HEK293 (cell line): ENCODE results near the gene SKI.

Experiments used
- CTCF ChIA-PET: fragments of 350-600 bp; formaldehyde crosslinking; extraction: SDS; loops from one replicate; lab custom pipeline; 2021; ENCODE audit warnings: antibody characterized with exemption; lab: Yijun Ruan, JAX
- POLR2A ChIA-PET: fragments of 300-600 bp; formaldehyde crosslinking; extraction: SDS; loops from one replicate; lab custom pipeline; 2020; ENCODE audit warnings: antibody characterized with exemption, inconsistent platforms; lab: Yijun Ruan, JAX
- H3K27ac ChIP-seq: fragments of 200-500 bp; sonication (Bioruptor generic); 2 replicates; pipeline ENCODE4 v1.5.1; 2014; ENCODE audit warnings: low read depth, low read length, control low read depth, inconsistent platforms; ENCODE audit errors: extremely low read depth
- H3K36me3 ChIP-seq, 2 experiments: fragments of 200-500 bp in 1 of 2; sonication (Bioruptor generic) in 1 of 2; 1 replicate in 1 of 2; 2 replicates in 1 of 2; pipeline ENCODE4 v1.5.1; 2014 to 2017; ENCODE audit warnings: inconsistent platforms in 2 of 2, low read length in 2 of 2; ENCODE audit not compliant: control insufficient read depth in 2 of 2, insufficient read depth in 1 of 2
- H3K4me1 ChIP-seq: fragments of 200-500 bp; sonication (Bioruptor generic); 2 replicates; pipeline ENCODE4 v1.5.1; 2014; ENCODE audit warnings: mild to moderate bottlenecking, low read length, inconsistent platforms; ENCODE audit not compliant: control insufficient read depth, insufficient read depth
- H3K4me3 ChIP-seq: 2 replicates; pipeline ENCODE4 v1.5.1; 2011; ENCODE audit warnings: low read depth, mild to moderate bottlenecking, control low read depth, low read length, moderate library complexity
- H3K9me3 ChIP-seq: fragments of 200-500 bp; sonication (Bioruptor generic); 2 replicates; pipeline ENCODE4 v1.5.1; 2014; ENCODE audit warnings: low read depth, low read length, inconsistent platforms; ENCODE audit not compliant: control insufficient read depth, insufficient read depth
- BCL11B ChIP-seq: fragments of 450-650 bp; formaldehyde crosslinking; IDR thresholded peaks from 2 replicates; pipeline ENCODE4 v1.5.1; 2016; ENCODE audit warnings: low read depth, missing biosample characterization, missing genetic modification characterization
- GLIS1 ChIP-seq: fragments of 450-650 bp; formaldehyde crosslinking; IDR thresholded peaks from 2 replicates; pipeline ENCODE4 v1.5.1; 2016; ENCODE audit warnings: missing biosample characterization, missing genetic modification characterization
- INSM2 ChIP-seq: fragments of 450-650 bp; formaldehyde crosslinking; IDR thresholded peaks from 2 replicates; pipeline ENCODE4 v1.5.1; 2016; ENCODE audit warnings: missing biosample characterization, missing genetic modification characterization
- ZFHX2 ChIP-seq: fragments of 450-650 bp; formaldehyde crosslinking; conservative IDR thresholded peaks from 2 replicates; pipeline ENCODE4 v1.5.1; 2016; ENCODE audit warnings: missing biosample characterization, missing genetic modification characterization
- ZIC2 ChIP-seq: fragments of 450-650 bp; formaldehyde crosslinking; IDR thresholded peaks from 2 replicates; pipeline ENCODE4 v1.5.1; 2016; ENCODE audit warnings: missing biosample characterization, missing genetic modification characterization
- ZNF121 ChIP-seq: fragments of 450-650 bp; formaldehyde crosslinking; IDR thresholded peaks from 2 replicates; pipeline ENCODE4 v1.5.1; 2016; ENCODE audit warnings: missing biosample characterization, missing genetic modification characterization
- ZNF292 ChIP-seq: fragments of 450-650 bp; formaldehyde crosslinking; IDR thresholded peaks from 2 replicates; pipeline ENCODE4 v1.5.1; 2016; ENCODE audit warnings: low read depth, missing biosample characterization, missing genetic modification characterization, borderline replicate concordance
- ZNF37A ChIP-seq: fragments of 450-650 bp; IDR thresholded peaks from 2 replicates; pipeline ENCODE4 v1.5.1; 2018; ENCODE audit warnings: missing biosample characterization, missing genetic modification characterization
- ZNF423 ChIP-seq: fragments of 450-650 bp; formaldehyde crosslinking; IDR thresholded peaks from 2 replicates; pipeline ENCODE4 v1.5.1; 2016; ENCODE audit warnings: missing biosample characterization, missing genetic modification characterization
- ZNF610 ChIP-seq: fragments of 450-650 bp; formaldehyde crosslinking; IDR thresholded peaks from 2 replicates; pipeline ENCODE4 v1.5.1; 2016; ENCODE audit warnings: missing biosample characterization, missing genetic modification characterization, borderline replicate concordance
- ZNF777 ChIP-seq: fragments of 450-650 bp; formaldehyde crosslinking; IDR thresholded peaks from 2 replicates; pipeline ENCODE4 v1.5.1; 2017; ENCODE audit warnings: missing biosample characterization, missing genetic modification characterization, borderline replicate concordance
- ZNF843 ChIP-seq: fragments of 450-650 bp; formaldehyde crosslinking; IDR thresholded peaks from 2 replicates; pipeline ENCODE4 v1.5.1; 2016; ENCODE audit warnings: missing biosample characterization, missing genetic modification characterization
- ZSCAN18 ChIP-seq: fragments of 450-650 bp; formaldehyde crosslinking; IDR thresholded peaks from 2 replicates; pipeline ENCODE4 v1.5.1; 2016; ENCODE audit warnings: missing biosample characterization, missing genetic modification characterization
- TF ChIP-seq, protein P1 (sequence below): fragments of 450-650 bp; formaldehyde crosslinking; conservative IDR thresholded peaks from 2 replicates; pipeline ENCODE4 v1.5.1; 2016; ENCODE audit warnings: low read depth, missing biosample characterization, missing genetic modification characterization

SKI gene

GRCh38 chr1:2215909-2216766 lies 12.0 kb upstream of the SKI start (continued):
- TF ChIP-seq ZNF777 (tag by site-specific recombination), result no peak
- TF ChIP-seq ZNF292, result no peak
- TF ChIP-seq ZNF843, result no peak
- TF ChIP-seq ZSCAN18 (tag by site-specific recombination), result no peak
- no peak for TF ChIP-seq INSM2
- no peak for TF ChIP-seq ZNF37A (tag by site-specific recombination)
- TF ChIP-seq GLIS1 (tag by site-specific recombination), result no peak

- CTCF ChIA-PET, result no interaction called here
- Histone ChIP-seq H3K9me3 (no peaks in the 10 kb centered on the region), H3K36me3 (no peaks in the 10 kb centered on the region), H3K4me3 (no peak overlapping the region), H3K4me1 (peaks cover 9% of the 10 kb centered on the region), H3K27ac (no peak overlapping the region)
- POLR2A ChIA-PET, result no interaction called here
- TF ChIP-seq ZIC2 (tag by site-specific recombination), result 0 out of 2 replicates have a peak, but pooled peaks have one; percentile 27
- TF ChIP-seq BCL11B (tag by site-specific recombination), result no peak
- TF ChIP-seq ZNF610 (tag by site-specific recombination), result no peak
Observed at GRCh38 chr1:2216767-2217058, 11.4 kb upstream of the SKI start.

GRCh38 chr1:2221271-2221670 lies 6.8 kb upstream of the SKI start:
- TF ChIP-seq ZNF423 (tag by site-specific recombination) (no peak), ZNF121 (tag by site-specific recombination) (peak; percentile 98)
- no peaks in the 10 kb centered on the region for H3K4me1 ChIP-seq
- ChIA-PET POLR2A (no interaction called here), CTCF (interaction anchor here (1.3 kb wide), 1 partner anchor 26 kb away, joined by 7 read pairs; the partner anchor contains the start of gene FAAP20)
- H3K9me3 ChIP-seq, result no peaks in the 10 kb centered on the region
- H3K4me3 ChIP-seq, result no peak overlapping the region
- no peaks in the 10 kb centered on the region for H3K36me3 ChIP-seq
- no peak overlapping the region for H3K27ac ChIP-seq

DNA sequence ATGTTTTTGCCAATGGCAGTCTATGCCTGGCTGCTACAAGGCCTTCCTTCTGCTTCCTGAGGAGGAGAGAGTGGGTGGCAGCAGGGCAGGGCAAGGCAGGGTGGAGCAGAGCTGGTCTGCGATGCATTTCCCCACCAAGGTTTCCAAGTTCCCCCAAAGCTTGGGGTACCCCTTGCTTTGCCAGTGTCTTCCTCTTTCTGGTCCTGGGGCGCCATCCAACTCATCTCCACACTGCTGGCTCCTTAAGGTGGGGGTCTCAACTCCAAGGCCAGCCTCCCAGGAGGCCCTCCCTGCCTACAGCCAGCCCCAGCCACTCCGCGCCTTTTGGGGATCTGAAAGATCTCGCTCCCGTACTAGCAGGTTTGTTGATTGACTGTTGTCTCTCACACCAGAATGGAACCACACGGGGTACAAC lies 3.9 kb upstream of the SKI start:
- TF ChIP-seq, protein P1, sequence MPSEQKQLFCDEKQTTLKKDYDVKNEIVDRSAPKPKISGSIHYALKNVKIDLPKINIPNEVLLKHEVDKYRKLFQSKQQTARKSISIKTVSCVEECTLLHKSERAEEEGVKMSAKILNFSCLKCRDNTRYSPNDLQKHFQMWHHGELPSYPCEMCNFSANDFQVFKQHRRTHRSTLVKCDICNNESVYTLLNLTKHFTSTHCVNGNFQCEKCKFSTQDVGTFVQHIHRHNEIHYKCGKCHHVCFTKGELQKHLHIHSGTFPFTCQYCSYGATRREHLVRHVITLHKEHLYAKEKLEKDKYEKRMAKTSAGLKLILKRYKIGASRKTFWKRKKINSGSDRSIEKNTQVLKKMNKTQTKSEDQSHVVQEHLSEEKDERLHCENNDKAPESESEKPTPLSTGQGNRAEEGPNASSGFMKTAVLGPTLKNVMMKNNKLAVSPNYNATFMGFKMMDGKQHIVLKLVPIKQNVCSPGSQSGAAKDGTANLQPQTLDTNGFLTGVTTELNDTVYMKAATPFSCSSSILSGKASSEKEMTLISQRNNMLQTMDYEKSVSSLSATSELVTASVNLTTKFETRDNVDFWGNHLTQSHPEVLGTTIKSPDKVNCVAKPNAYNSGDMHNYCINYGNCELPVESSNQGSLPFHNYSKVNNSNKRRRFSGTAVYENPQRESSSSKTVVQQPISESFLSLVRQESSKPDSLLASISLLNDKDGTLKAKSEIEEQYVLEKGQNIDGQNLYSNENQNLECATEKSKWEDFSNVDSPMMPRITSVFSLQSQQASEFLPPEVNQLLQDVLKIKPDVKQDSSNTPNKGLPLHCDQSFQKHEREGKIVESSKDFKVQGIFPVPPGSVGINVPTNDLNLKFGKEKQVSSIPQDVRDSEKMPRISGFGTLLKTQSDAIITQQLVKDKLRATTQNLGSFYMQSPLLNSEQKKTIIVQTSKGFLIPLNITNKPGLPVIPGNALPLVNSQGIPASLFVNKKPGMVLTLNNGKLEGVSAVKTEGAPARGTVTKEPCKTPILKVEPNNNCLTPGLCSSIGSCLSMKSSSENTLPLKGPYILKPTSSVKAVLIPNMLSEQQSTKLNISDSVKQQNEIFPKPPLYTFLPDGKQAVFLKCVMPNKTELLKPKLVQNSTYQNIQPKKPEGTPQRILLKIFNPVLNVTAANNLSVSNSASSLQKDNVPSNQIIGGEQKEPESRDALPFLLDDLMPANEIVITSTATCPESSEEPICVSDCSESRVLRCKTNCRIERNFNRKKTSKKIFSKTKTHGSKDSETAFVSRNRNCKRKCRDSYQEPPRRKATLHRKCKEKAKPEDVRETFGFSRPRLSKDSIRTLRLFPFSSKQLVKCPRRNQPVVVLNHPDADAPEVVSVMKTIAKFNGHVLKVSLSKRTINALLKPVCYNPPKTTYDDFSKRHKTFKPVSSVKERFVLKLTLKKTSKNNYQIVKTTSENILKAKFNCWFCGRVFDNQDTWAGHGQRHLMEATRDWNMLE, result no peak
- 0 out of 2 replicates have a peak, but pooled peaks have one; percentile 17 for TF ChIP-seq ZFHX2 (tag by site-specific recombination)
- H3K4me3 ChIP-seq, result no peak overlapping the region
- CTCF ChIA-PET, result interaction anchor here (0.9 to 1.0 kb wide), 2 partner anchors 22 to 157 kb away, joined by 4 read pairs; no protein-coding TSS in a partner anchor
- H3K27ac ChIP-seq, result no peak overlapping the region
- peaks cover 0 to 3% of the 10 kb centered on the region in 2 experiments; a peak in 1 of 3 replicates for H3K36me3 ChIP-seq
- POLR2A ChIA-PET, result no interaction called here
- no peaks in the 10 kb centered on the region for H3K4me1 ChIP-seq
- H3K9me3 ChIP-seq, result no peaks in the 10 kb centered on the region
